ENCODE data around the gene DDX31. TPM values are rescaled to one million over a fixed set of nuclear protein-coding genes. Genes with fewer than 3 reads are reported as not detected.

The DDX31 gene
- total RNA-seq, 1 experiment from 2014 or later: 26.2 TPM

GRCh38 chr9:132572921-132573320, 96.9 kb downstream of the DDX31 start:
- POLR2A ChIA-PET: no interaction called here

GRCh38 chr9:132571806-132572600, 97.8 kb downstream of the DDX31 start:
- H3K9me3 Mint-ChIP-seq: no peaks in the 10 kb centered on the region
- H3K36me3 Mint-ChIP-seq: no peaks in the 10 kb centered on the region
- ATAC-seq (no peak), DNase-seq (ENCODE audit: low spot score) (no peak)
- no peak overlapping the region for H3K4me3 Mint-ChIP-seq
- H3K4me1 Mint-ChIP-seq: peaks cover 8% of the 10 kb centered on the region
- H3K27me3 Mint-ChIP-seq (ENCODE audit: low read depth): peaks cover 21% of the 10 kb centered on the region
- CTCF ChIA-PET: interaction anchor here (0.7 to 4.5 kb wide), 7 partner anchors 12 to 303 kb away, joined by 3 to 25 read pairs (median 3); no protein-coding TSS in a partner anchor
- H3K27ac Mint-ChIP-seq: no peak overlapping the region
- POLR2A ChIA-PET: no interaction called here
- TF ChIP-seq SMAD4 (CRISPR knock-in tag; IDR thresholded peaks at IDR 0.05) (no peak), ARID4B (CRISPR knock-in tag; IDR thresholded peaks at IDR 0.05; ENCODE audit: borderline replicate concordance) (no peak), E2F1 (CRISPR knock-in tag; IDR thresholded peaks at IDR 0.05) (no peak), USF1 (CRISPR knock-in tag; IDR thresholded peaks at IDR 0.05) (no peak), ESRRA (CRISPR knock-in tag; IDR thresholded peaks at IDR 0.05; ENCODE audit: borderline replicate concordance) (no peak), SOX15 (CRISPR knock-in tag; IDR thresholded peaks at IDR 0.05) (no peak)

More at GRCh38 chr9:132572921-132573320, 96.9 kb downstream of the DDX31 start:
- peaks cover 8% of the 10 kb centered on the region for H3K4me1 Mint-ChIP-seq
- H3K9me3 Mint-ChIP-seq: no peaks in the 10 kb centered on the region
- ATAC-seq: peak; percentile 71
- no peak overlapping the region for H3K4me3 Mint-ChIP-seq
- no peak overlapping the region for H3K27ac Mint-ChIP-seq
- no peak for DNase-seq (ENCODE audit: low spot score)
- H3K36me3 Mint-ChIP-seq: no peaks in the 10 kb centered on the region
- peaks cover 30% of the 10 kb centered on the region for H3K27me3 Mint-ChIP-seq (ENCODE audit: low read depth)
- CTCF ChIA-PET: interaction anchor here (0.7 to 4.5 kb wide), 8 partner anchors 12 to 304 kb away, joined by 3 to 25 read pairs (median 5); no protein-coding TSS in a partner anchor
- TF ChIP-seq ATF6 (CRISPR knock-in tag; IDR thresholded peaks at IDR 0.05) (no peak), NFYB (CRISPR knock-in tag; conservative IDR thresholded peaks at IDR 0.05; ENCODE audit: low read depth) (no peak), FOXK1 (CRISPR knock-in tag; IDR thresholded peaks at IDR 0.05) (no peak), NR2C2 (CRISPR knock-in tag; IDR thresholded peaks at IDR 0.05) (no peak), HMGA2 (CRISPR knock-in tag; IDR thresholded peaks at IDR 0.05) (no peak), ARID4B (CRISPR knock-in tag; IDR thresholded peaks at IDR 0.05; ENCODE audit: borderline replicate concordance) (no peak), SMAD4 (CRISPR knock-in tag; IDR thresholded peaks at IDR 0.05) (no peak), RORB (CRISPR knock-in tag; IDR thresholded peaks at IDR 0.05) (no peak)

Data from WTC11 (cell line).